GM18508 (cell line): ENCODE results near the gene VPS26B.
"Not testable (repeated sequence)": the region's sequence is repeated elsewhere in the genome, so short reads cannot be mapped to it uniquely, and the experiment has no call there.

Experiments used
- ATAC-seq: cut with Tn5 transposase; IDR thresholded peaks from one replicate; pipeline ENCODE4 v1.9.1; 2021; ENCODE audit warnings: moderate number of reproducible peaks; ENCODE audit not compliant: insufficient read depth, unreplicated experiment

Gene VPS26B

GRCh38 chr11:134276396-134277182, 52.1 kb downstream of the VPS26B start:
- ATAC-seq = no peak

GRCh38 chr11:134277183-134278001, 52.9 kb downstream of the VPS26B start:
- ATAC-seq = no peak

- ATAC-seq = no peak
Observed at GRCh38 chr11:134278356-134278755, 53.9 kb downstream of the VPS26B start.

GRCh38 chr11:134281635-134282034, 57.2 kb downstream of the VPS26B start:
- not testable (repeated sequence) for ATAC-seq

- ATAC-seq = no peak
Observed at GRCh38 chr11:134282121-134283045, 57.9 kb downstream of the VPS26B start.

- ATAC-seq = no peak
Observed at GRCh38 chr11:134283461-134284230, 59.2 kb downstream of the VPS26B start.

- ATAC-seq = not testable (repeated sequence)
Observed at GRCh38 chr11:134284349-134284748, 59.9 kb downstream of the VPS26B start.

GRCh38 chr11:134287561-134287960, 63.1 kb downstream of the VPS26B start:
- ATAC-seq = no peak

- ATAC-seq = no peak
Observed at GRCh38 chr11:134288486-134288885, 64.0 kb downstream of the VPS26B start.

GRCh38 chr11:134289167-134289566, 64.7 kb downstream of the VPS26B start:
- ATAC-seq = no peak

GRCh38 chr11:134289789-134290188, 65.3 kb downstream of the VPS26B start:
- no peak for ATAC-seq

- ATAC-seq = no peak
Observed at GRCh38 chr11:134290646-134291045, 66.2 kb downstream of the VPS26B start.

- ATAC-seq = no peak
Observed at GRCh38 chr11:134291196-134291595, 66.7 kb downstream of the VPS26B start.

GRCh38 chr11:134292661-134293060, 68.2 kb downstream of the VPS26B start:
- ATAC-seq = no peak

GRCh38 chr11:134293119-134294113, 68.9 kb downstream of the VPS26B start:
- no peak for ATAC-seq

- no peak for ATAC-seq
Observed at GRCh38 chr11:134294664-134295063, 70.2 kb downstream of the VPS26B start.
